T47D (cell line): ENCODE results near the gene FBLN2.

Experiments used
- DNase-seq, 2 experiments: peaks; one replicate each; pipeline versions ENCODE4 v3.0.0 to v3.0.0-alpha.2; 2011 to 2012; ENCODE audit warnings: low read depth in 1 of 2, low spot score in 1 of 2
- JUND ChIP-seq: IDR thresholded peaks from 2 replicates; pipeline ENCODE4 v1.6.1; 2012; ENCODE audit warnings: low read depth
- in situ Hi-C: cut with HindIII; loops from 2 replicates; pipeline ENCODE4 v1.10.0; 2016; ENCODE audit warnings: low sequenced_read_pairs, low pct_unique_long_range_greater_than_20kb

Gene FBLN2

DNA sequence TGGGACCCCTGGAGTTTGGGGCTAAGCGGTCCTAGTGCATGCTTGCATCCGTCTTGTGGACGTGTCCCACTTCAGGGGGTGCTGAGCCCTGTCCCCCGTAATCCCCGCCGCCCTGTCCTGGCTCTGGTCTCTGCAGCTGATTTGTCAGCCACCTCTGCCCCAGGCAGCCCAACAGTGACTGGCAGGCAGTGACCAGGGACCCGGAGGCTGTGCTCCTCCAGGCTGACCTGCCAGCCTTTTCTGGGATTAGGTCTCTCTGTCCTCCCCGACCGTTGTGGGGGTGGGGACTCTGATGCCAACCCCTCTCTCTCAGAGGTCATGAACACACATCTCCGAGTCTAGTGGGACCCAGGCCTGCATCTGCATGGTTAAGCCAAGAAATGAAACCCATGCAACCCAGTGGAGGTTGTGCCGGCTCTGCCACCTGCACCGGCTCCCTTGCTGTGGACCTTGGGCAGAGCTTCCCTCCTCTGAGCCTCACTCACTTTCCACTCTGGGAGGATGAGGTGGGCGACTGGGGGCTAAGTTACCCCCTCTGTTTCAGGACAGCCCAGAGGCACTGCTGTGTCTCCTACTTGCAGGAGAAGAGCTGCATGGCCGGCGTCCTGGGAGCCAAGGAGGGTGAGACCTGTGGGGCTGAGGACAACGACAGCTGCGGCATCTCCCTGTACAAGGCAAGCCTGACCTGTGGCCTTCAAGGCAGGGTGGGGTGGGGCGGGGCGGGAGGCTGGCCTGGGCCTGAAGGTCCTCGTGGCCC, 60.2 kb downstream of the FBLN2 start:
- no peak for DNase-seq
- in situ Hi-C loops: no loop called here
- no peak for TF ChIP-seq JUND

DNA sequence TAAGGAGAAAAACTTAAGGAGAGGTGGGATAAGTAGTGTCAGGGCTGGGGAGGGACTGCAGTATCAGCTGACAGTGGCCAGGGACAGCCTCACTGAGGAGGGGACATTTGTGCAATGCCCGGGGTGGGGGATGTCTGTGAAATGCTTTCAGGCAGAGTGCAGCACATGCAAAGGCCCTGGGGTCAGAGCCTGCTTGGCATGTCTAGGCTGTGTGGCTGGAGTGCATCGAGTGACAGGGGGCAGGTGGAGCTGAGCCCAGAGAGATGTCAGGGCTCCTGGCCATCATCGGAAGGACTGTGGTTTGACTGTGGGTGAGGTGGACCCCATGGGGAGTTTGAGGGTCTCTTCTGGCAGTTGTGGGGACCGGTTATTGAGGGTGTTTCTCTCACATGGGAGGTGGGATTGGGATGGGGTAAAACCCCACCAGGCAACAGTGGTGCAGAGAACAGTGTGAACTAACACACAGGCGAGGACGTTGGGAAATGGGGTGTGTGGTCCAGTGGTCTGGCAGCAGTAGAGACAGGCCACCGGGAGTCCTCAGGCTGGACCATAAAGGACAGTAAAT, 61.2 kb downstream of the FBLN2 start:
- TF ChIP-seq JUND: no peak
- no peak for DNase-seq
- in situ Hi-C loops: no loop called here

DNA sequence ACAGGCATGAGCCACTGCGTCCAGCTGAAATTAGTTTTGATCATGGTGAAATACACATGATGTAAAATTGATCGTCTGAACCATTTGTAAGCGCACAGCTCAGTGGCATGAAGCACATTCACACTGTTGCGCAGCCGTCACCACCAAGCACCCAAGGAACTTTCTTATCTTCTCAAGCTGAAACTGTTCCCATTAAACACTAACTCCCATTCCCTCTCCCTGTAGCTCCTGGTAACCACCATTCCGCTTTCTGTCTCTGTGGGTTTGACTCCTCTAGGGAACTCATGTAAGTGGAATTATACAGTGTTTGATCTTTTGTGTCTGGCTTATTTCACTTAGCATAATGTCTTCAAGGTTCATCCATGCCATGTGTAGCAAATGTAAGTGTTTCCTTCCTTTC, 62.3 kb downstream of the FBLN2 start:
- no peak for TF ChIP-seq JUND
- DNase-seq: no peak
- in situ Hi-C loops: no loop called here

DNA sequence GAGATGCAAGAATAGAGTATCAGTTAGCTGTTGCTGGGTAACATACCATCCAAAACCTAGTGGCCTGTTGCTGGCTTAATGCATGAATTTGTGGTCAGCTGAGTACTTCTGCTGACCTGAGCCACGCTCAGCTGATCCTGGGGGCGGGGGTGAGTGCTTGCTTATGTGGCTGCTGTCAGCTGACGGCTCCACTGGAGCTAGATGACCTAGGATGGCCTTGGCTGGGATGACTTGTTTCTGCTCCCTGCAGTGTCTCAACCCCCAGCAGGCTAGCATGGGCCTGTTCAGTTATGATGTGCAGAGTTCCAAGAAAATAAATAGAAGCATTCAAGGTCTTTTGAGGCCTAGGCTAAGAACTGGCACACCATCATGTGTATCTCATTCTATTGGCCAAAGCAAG, 63.9 kb downstream of the FBLN2 start:
- in situ Hi-C loops: no loop called here
- no peak for DNase-seq
- no peak for TF ChIP-seq JUND

DNA sequence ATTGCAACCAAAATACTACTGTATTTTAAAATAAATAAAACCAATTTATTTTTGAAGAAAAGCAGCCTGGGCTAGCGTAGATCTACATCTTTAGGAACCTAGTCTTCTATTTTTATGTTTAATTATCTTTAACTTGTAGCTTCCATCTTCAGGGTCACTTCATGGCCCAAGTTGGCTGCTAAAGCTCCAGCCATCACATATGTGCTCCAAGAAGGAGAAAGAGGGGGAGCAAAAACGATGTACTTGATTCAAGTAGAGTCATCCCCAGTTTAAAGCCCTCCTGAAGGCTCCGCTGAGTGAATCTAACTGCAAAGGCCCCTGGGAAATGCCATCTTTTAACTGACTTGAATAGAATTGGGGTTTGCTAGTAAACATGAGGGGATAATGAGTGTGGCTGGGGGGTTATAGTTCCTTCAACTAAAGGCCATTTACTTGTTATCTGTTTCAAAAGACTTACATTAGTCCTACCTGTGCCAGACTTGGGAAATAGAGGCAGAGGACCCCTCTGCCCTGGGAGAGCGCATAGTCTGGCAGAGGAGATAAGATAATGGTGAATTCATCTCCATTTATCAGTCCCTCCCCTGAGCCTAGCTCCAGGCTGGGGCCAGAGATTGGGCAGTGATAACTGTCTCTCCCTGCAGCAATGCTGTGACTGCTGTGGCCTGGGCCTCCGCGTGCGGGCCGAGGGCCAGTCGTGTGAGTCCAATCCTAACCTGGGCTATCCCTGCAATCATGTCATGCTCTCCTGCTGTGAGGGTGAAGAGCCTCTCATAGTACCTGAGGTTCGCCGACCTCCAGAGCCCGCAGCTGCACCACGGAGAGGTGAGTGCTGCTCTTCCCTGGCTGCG, 64.6 kb downstream of the FBLN2 start:
- no peak for TF ChIP-seq JUND
- in situ Hi-C loops: no loop called here

DNA sequence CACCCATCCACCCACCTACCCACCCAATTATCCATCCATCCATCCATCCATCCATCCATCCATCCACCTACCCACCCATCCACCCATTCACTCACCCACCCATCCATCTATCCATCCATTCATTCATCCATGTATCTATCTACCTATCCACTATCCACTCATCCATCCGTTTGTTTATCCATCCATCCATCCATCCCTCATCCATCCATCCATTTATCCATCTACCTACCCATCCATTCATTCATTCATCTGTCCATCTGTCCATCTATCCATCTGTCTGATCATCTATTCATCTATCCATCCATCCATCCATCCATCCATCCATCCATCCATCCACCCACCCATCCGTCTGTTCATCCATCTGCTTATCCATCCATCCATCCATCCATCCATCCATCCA, 65.7 kb downstream of the FBLN2 start:
- TF ChIP-seq JUND: no peak
- in situ Hi-C loops: no loop called here
- no peak for DNase-seq

More for the DNA sequence above, 64.6 kb downstream of the FBLN2 start:
- no peak for DNase-seq

DNA sequence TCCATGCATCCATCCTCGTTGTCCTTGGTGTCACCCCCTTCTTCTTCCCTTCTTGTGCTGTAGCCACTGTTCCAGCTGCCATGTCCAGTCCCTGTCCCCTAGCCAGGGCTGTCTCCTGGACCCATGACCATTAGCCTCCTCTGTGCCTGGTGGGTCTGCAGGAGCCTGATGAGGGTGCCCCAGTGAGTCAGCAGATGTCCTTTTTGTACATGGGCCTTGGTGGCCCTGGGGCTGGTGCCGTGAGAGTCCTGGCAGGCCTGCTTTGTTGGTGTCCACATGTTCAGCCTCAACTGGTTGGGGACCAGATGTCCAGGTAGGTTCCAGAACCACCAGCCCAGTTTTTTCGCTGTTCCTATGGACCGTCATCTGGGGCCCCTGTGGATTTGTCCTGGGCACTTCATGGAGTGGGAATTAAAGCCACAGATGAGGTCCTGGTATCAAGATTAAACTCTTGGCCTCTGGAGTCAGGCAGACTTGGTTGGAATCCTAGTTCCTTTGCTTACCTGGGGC, 66.1 kb downstream of the FBLN2 start:
- in situ Hi-C loops: no loop called here
- no peak for DNase-seq
- no peak for TF ChIP-seq JUND

DNA sequence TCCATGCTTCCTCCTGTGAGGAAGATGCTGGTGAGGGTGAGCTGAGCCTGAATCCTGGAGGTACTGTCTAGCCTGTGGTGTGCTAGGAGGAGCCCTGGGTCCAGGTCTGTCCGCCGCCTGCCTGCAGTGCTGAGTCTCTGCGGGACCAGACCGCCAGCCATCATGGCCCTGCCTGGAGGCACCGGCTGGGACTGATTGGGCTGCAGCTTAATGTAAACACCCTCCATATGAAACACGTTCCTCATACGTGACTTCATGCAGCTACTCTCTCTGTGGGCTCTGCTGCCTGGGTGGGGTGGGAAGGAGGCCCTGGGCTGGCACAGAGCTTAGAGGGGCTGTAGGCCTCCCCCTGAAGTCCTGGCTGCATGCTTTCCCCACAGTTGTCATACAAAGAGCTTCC, 67.4 kb downstream of the FBLN2 start:
- in situ Hi-C loops: no loop called here
- DNase-seq: no peak
- no peak for TF ChIP-seq JUND

DNA sequence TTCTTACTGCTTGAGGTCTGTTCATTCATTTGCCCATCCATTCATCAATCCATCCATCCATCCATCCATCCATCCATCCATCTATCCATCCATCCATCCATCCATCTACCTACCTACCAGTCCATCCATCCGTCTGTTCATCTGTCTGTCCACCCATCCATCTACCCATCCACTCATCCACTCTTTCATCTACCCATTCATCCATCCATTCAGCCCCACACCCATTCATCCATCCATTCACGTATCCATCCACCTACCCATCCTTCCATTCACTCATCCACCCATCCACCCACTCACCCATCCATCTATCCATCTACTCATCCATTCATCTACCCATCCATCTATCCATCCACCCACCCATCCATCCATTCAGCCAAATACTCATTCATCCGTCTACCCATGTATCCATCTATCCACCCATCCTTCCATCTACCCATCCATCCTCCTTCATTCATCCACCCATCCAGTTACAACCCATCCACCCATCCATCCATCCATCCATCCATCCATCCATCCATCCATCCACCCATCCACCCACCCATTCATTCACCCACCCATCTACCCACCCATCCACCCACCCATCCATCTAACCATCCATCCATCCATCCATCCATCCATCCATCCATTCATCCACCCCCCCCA, 68.3 kb downstream of the FBLN2 start:
- TF ChIP-seq JUND: no peak
- in situ Hi-C loops: no loop called here

DNA sequence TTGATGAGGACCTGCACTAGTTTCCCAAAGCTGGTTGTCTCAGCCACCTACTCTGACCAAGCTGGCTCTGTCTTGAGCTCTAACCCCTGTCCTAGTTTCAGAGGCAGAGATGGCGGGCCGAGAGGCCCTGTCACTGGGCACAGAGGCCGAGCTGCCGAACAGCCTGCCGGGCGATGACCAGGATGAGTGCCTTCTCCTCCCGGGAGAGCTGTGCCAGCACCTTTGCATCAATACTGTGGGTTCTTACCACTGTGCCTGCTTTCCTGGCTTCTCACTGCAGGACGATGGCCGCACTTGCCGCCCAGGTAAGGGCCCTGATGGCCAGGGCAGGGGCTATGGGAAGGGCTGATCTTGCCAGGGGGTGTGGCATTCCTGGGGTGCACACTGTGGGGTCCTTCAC, 69.1 kb downstream of the FBLN2 start:
- in situ Hi-C loops: no loop called here
- DNase-seq: no peak
- no peak for TF ChIP-seq JUND

More for the DNA sequence above, 68.3 kb downstream of the FBLN2 start:
- no peak for DNase-seq

DNA sequence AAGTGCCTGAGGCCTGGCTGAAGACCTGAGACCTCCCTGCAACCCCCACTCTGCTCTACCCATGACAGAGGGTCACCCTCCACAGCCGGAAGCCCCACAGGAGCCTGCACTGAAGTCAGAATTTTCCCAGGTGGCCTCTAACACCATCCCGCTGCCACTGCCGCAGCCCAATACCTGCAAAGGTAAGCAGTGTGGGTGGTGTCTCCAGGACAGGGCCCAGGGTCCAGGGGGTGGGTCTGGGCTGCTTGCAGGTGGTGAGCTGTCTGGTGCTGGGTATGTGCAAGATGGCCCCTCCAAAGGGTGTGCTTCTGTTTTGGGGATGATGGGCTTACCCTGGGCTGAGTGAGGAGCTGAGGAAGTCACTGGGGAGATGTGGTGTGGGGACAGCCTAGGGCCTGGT, 69.9 kb downstream of the FBLN2 start:
- no peak for TF ChIP-seq JUND
- no peak for DNase-seq
- in situ Hi-C loops: no loop called here

DNA sequence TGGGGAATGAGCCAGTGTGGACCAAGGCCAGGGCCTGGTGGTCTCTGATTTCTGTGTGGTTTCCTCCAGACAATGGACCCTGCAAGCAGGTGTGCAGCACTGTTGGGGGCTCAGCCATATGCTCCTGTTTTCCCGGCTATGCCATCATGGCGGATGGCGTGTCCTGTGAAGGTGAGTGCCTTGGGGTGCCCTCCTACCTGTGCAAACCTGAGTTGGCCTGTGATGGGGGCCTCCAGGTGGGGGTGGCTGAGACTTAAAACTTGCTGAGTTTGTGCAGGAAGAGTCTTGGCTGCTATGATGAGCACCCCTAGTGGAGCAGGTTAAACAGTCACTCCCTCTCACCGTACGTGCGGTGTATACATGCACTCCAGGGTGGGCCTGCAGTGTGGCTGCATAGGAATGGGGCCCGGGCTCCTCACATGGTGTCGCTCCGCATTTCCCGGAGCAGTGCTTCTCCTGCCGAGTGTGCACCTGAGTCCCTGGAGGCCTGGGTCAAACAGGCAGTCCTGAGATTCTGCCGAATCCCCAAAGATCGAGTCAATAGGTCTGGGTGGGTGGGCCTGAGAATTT, 70.8 kb downstream of the FBLN2 start:
- no peak for TF ChIP-seq JUND
- DNase-seq: no peak
- in situ Hi-C loops: no loop called here
